HCT116 (cell line): ENCODE results near the gene LCNL1. TPM values are rescaled to one million over a fixed set of nuclear protein-coding genes. Genes with fewer than 3 reads are reported as not detected.
A peak's percentile ranks its signal among the peaks of the same experiment; 100 is the strongest.

Experiments used
- ATAC-seq: fragments of 200-7000 bp; cut with Tn5 transposase; 2 replicates; pipeline ENCODE4 v1.9.1; 2020; ENCODE audit warnings: mild to moderate bottlenecking, moderate library complexity
- BruUV-seq: library from RNA; stranded (reverse); fragments of 400-500 nt; replicated peaks from 2 replicates; lab custom pipeline; 2021; lab: Mats Ljungman, UMichigan
- CTCF ChIA-PET: fragments of 300-600 bp; sonication (Branson Sonifier 250); formaldehyde crosslinking; loops from one replicate; lab custom pipeline; 2021; ENCODE audit warnings: antibody characterized with exemption; lab: Charles Lee
- POLR2A ChIA-PET: fragments of 300-600, 350-600 bp; sonication (Branson Sonifier 250); formaldehyde crosslinking; loops from one replicate; lab custom pipeline; 2021; ENCODE audit warnings: antibody characterized with exemption; lab: Charles Lee
- RAD21 ChIA-PET, 2 experiments: fragments of 300-600 bp; sonication (Branson Sonifier 250); formaldehyde crosslinking; loops; one replicate each; lab custom pipeline; 2023; ENCODE audit warnings: low total read pairs in 2 of 2; ENCODE audit not compliant: uncharacterized antibody in 2 of 2, unreplicated experiment in 2 of 2, low non-redundant PET in 1 of 2; lab: Charles Lee
- DNase-seq: peaks from one replicate; pipeline ENCODE4 v3.0.0-alpha.2; 2010; ENCODE audit warnings: low read depth, low spot score
- H2AFZ ChIP-seq: fragments of 200-600 bp; shearing (Covaris generic), sonication (generic); 2 replicates; pipeline ENCODE4 v1.6.1; 2017; ENCODE audit warnings: low read depth, mixed run types, mixed read lengths, antibody characterized with exemption, low read length; ENCODE audit not compliant: poor library complexity, severe bottlenecking
- H3K27ac ChIP-seq: 2 replicates; pipeline ENCODE4 v1.5.1; 2012; ENCODE audit warnings: low read depth, low read length
- H3K27me3 ChIP-seq: fragments of 200-600 bp; sonication (generic); 2 replicates; pipeline ENCODE4 v1.6.1; 2016; ENCODE audit warnings: mixed run types, low read length, mixed read lengths; ENCODE audit not compliant: insufficient read depth
- H3K36me3 ChIP-seq, 2 experiments: fragments of 200-500 bp in 1 of 2; fragments of 200-600 bp in 1 of 2; sonication (Bioruptor generic) in 1 of 2; sonication (generic) in 1 of 2; 2 replicates each; pipeline versions ENCODE4 v1.5.1 to v1.6.1; 2014 to 2016; ENCODE audit warnings: low read length in 2 of 2, inconsistent platforms in 1 of 2, mixed read lengths in 1 of 2, mixed run types in 1 of 2; ENCODE audit not compliant: insufficient read depth in 2 of 2, control insufficient read depth in 1 of 2
- H3K4me1 ChIP-seq, 2 experiments: fragments of 200-600 bp in 1 of 2; sonication (generic) in 1 of 2; 2 replicates each; pipeline versions ENCODE4 v1.5.1 to v1.6.1; 2012 to 2017; ENCODE audit warnings: low read length in 2 of 2, inconsistent platforms in 1 of 2, mild to moderate bottlenecking in 1 of 2, mixed read lengths in 1 of 2, mixed run types in 1 of 2, moderate library complexity in 1 of 2; ENCODE audit not compliant: insufficient read depth in 2 of 2, control insufficient read depth in 1 of 2
- H3K4me2 ChIP-seq: fragments of 200-600 bp; sonication (generic); 2 replicates; pipeline ENCODE4 v1.6.1; 2017; ENCODE audit warnings: mixed run types, low read length, mixed read lengths
- H3K4me3 ChIP-seq, 2 experiments: fragments of 200-600 bp in 1 of 2; sonication (generic) in 1 of 2; replicated peaks in 1 of 2; 2 replicates each; pipeline ENCODE4 v1.5.1; 2011 to 2016; ENCODE audit warnings: low read length in 2 of 2, control low read depth in 1 of 2, low read depth in 1 of 2, mild to moderate bottlenecking in 1 of 2, mixed read lengths in 1 of 2, mixed run types in 1 of 2
- H3K79me2 ChIP-seq: fragments of 200-600 bp; sonication (generic); 2 replicates; pipeline ENCODE4 v1.6.1; 2017; ENCODE audit warnings: mild to moderate bottlenecking, mixed run types, low read length, moderate library complexity, mixed read lengths; ENCODE audit not compliant: insufficient read depth
- H3K9ac ChIP-seq: fragments of 200-600 bp; sonication (generic); 2 replicates; pipeline ENCODE4 v1.6.1; 2016; ENCODE audit warnings: low read length, mixed read lengths
- H3K9me2 ChIP-seq: fragments of 200-600 bp; sonication (generic), shearing (Covaris generic); 2 replicates; pipeline ENCODE4 v1.6.1; 2017; ENCODE audit warnings: mixed run types, mild to moderate bottlenecking, moderate library complexity; ENCODE audit not compliant: insufficient read depth
- H3K9me3 ChIP-seq, 2 experiments: fragments of 200-500 bp in 1 of 2; fragments of 200-600 bp in 1 of 2; sonication (Bioruptor generic) in 1 of 2; sonication (generic) in 1 of 2; 2 replicates each; pipeline ENCODE4 v1.6.1; 2014 to 2017; ENCODE audit warnings: low read length in 2 of 2, mixed read lengths in 2 of 2, inconsistent platforms in 1 of 2, low read depth in 1 of 2, mild to moderate bottlenecking in 1 of 2, mixed run types in 1 of 2, moderate library complexity in 1 of 2; ENCODE audit not compliant: control insufficient read depth in 1 of 2, insufficient read depth in 1 of 2
- H4K20me1 ChIP-seq: fragments of 200-600 bp; sonication (generic), shearing (Covaris generic); 2 replicates; pipeline ENCODE4 v1.6.1; 2017; ENCODE audit warnings: mixed run types, mild to moderate bottlenecking, moderate library complexity; ENCODE audit not compliant: insufficient read depth
- ATF3 ChIP-seq: IDR thresholded peaks from 2 replicates; pipeline ENCODE4 v1.6.1; 2012
- CBX3 ChIP-seq: IDR thresholded peaks from 2 replicates; pipeline ENCODE4 v1.6.1; 2012; ENCODE audit warnings: low read depth
- CTCF ChIP-seq, 3 experiments: fragments of 200-600 bp in 1 of 3; sonication (generic) in 1 of 3; IDR thresholded peaks in 2 of 3; conservative IDR thresholded peaks in 1 of 3; 2 replicates each; pipeline ENCODE4 v1.5.1; 2012 to 2017; ENCODE audit warnings: low read depth in 2 of 3, low read length in 2 of 3, antibody characterized with exemption in 1 of 3, borderline replicate concordance in 1 of 3, control low read depth in 1 of 3, mild to moderate bottlenecking in 1 of 3, mixed read lengths in 1 of 3, mixed run types in 1 of 3, moderate library complexity in 1 of 3; ENCODE audit not compliant: insufficient read depth in 1 of 3
- EGR1 ChIP-seq: IDR thresholded peaks from 2 replicates; pipeline ENCODE4 v1.6.1; 2012; ENCODE audit warnings: low read depth
- ELF1 ChIP-seq: IDR thresholded peaks from 2 replicates; pipeline ENCODE4 v1.6.1; 2012; ENCODE audit warnings: low read depth, borderline replicate concordance
- EZH2phosphoT487 ChIP-seq: fragments of 200-600 bp; IDR thresholded peaks from 2 replicates; pipeline ENCODE4 v1.6.1; 2018; ENCODE audit warnings: antibody characterized with exemption, borderline replicate concordance
- FOSL1 ChIP-seq: IDR thresholded peaks from 2 replicates; pipeline ENCODE4 v1.6.1; 2012; ENCODE audit warnings: low read depth
- JUND ChIP-seq: IDR thresholded peaks from 2 replicates; pipeline ENCODE4 v1.6.1; 2012
- MAX ChIP-seq: IDR thresholded peaks from 2 replicates; pipeline ENCODE4 v1.6.1; 2012
- POLR2A ChIP-seq: IDR thresholded peaks from 2 replicates; pipeline ENCODE4 v1.7.0; 2011; ENCODE audit warnings: borderline replicate concordance; ENCODE audit not compliant: insufficient read depth, insufficient read length; ENCODE audit errors: extremely low read depth
- POLR2AphosphoS5 ChIP-seq: IDR thresholded peaks from 2 replicates; pipeline ENCODE4 v1.6.1; 2011; ENCODE audit warnings: mild to moderate bottlenecking, low read depth, low read length, moderate library complexity
- SIN3A ChIP-seq: IDR thresholded peaks from 2 replicates; pipeline ENCODE4 v1.6.1; 2012; ENCODE audit warnings: low read depth
- SP1 ChIP-seq: IDR thresholded peaks from 2 replicates; pipeline ENCODE4 v1.6.1; 2012; ENCODE audit warnings: low read depth
- SRF ChIP-seq: IDR thresholded peaks from 2 replicates; pipeline ENCODE4 v1.6.1; 2012; ENCODE audit warnings: low read depth
- TCF7L2 ChIP-seq: IDR thresholded peaks from 2 replicates; pipeline ENCODE4 v1.7.0; 2011; ENCODE audit warnings: borderline replicate concordance, inconsistent platforms; ENCODE audit not compliant: insufficient read depth, insufficient read length; ENCODE audit errors: extremely low read depth
- ZBTB33 ChIP-seq: IDR thresholded peaks from 2 replicates; pipeline ENCODE4 v1.6.1; 2011; ENCODE audit warnings: mild to moderate bottlenecking, low read length, moderate library complexity; ENCODE audit not compliant: insufficient replicate concordance; ENCODE audit errors: extremely low read depth
- ZFX ChIP-seq: fragments of 450-650 bp; IDR thresholded peaks from 2 replicates; pipeline ENCODE4 v1.6.1; 2017
- intact Hi-C: fragments of 100-400 bp; cut with micrococcal nuclease; formaldehyde crosslinking; loops from 2 replicates; pipeline ENCODE4 v1.10.0; 2022
- total RNA-seq: library from RNA; stranded (reverse); gene quantifications from one replicate; pipeline ENCODE4 v1.2.1, GENCODE V29; 2021; ENCODE audit not compliant: unreplicated experiment

The LCNL1 gene
- total RNA-seq, 1 experiment from 2014 or later: 0.44 TPM

- Histone ChIP-seq H3K4me1 (peaks cover 2 to 32% of the 10 kb centered on the region in 2 experiments; a peak in 3 of 4 replicates), H3K9ac (no peak overlapping the region), H3K36me3 (no peaks in the 10 kb centered on the region), H3K79me2 (no peaks in the 10 kb centered on the region), H3K9me3 (no peaks in the 10 kb centered on the region), H3K4me2 (peak overlapping the region; percentile 19; the same call in 1 of the 2 replicates), H3K27me3 (no peaks in the 10 kb centered on the region), H3K27ac (no peak overlapping the region)
- ChIA-PET CTCF (interaction anchor here (0.6 to 3.0 kb wide), 6 partner anchors 11 to 137 kb away, joined by 3 to 11 read pairs (median 4); no protein-coding TSS in a partner anchor), RAD21 (no interaction called here)
- intact Hi-C loops: no loop called here
- TF ChIP-seq SIN3A (no peak), ZFX (no peak), FOSL1 (no peak), MAX (no peak), POLR2AphosphoS5 (no peak), EGR1 (no peak), SP1 (no peak), TCF7L2 (no peak), EZH2phosphoT487 (no peak), ELF1 (no peak), SRF (no peak), ZBTB33 (no peak), CTCF (IDR thresholded peaks at IDR 0.05 in 2 of 3, conservative IDR thresholded peaks at IDR 0.05 in 1 of 3; ENCODE audit: borderline replicate concordance in 1 of 3, insufficient read depth in 1 of 3, low read depth in 2 of 3, low read length in 2 of 3) (no peak), ATF3 (no peak), POLR2A (no peak), CBX3 (no peak), JUND (no peak)
- TF ChIP-seq, all 23 proteins: peak for 0
- no peaks in the 10 kb centered on the region for H4K20me1 ChIP-seq
- H3K4me3 ChIP-seq: no peak overlapping the region
- POLR2A ChIA-PET: interaction anchor here (1.0 to 1.4 kb wide), 4 partner anchors 10 to 75 kb away, joined by 3 to 6 read pairs (median 5); partner anchors contain the start of genes ENTPD2 and PAXX
- ATAC-seq (peak; percentile 21), DNase-seq (no peak)
- no peak overlapping the region for H2AFZ ChIP-seq
- BruUV-seq: no TSS peak
- H3K9me2 ChIP-seq: no peaks in the 10 kb centered on the region
Measured at GRCh38 chr9:136978865-136979544, 3.8 kb upstream of the LCNL1 start.
